GM12891 (cell line): ENCODE measurements around the gene GPD1L.

Source experiments
- POLR2A ChIP-seq: IDR thresholded peaks from 2 replicates; pipeline ENCODE4 v1.6.1; 2011; ENCODE audit warnings: low read depth, low read length, control low read depth
- POU2F2 ChIP-seq: IDR thresholded peaks from 2 replicates; pipeline ENCODE4 v1.6.1; 2011; ENCODE audit warnings: low read depth, mild to moderate bottlenecking, control low read depth, low read length, moderate library complexity
- SPI1 ChIP-seq: IDR thresholded peaks from 2 replicates; pipeline ENCODE4 v1.6.1; 2011; ENCODE audit warnings: low read depth, low read length, control low read depth
- TAF1 ChIP-seq: IDR thresholded peaks from 2 replicates; pipeline ENCODE4 v1.6.1; 2011; ENCODE audit warnings: low read depth, low read length, control low read depth

DNA sequence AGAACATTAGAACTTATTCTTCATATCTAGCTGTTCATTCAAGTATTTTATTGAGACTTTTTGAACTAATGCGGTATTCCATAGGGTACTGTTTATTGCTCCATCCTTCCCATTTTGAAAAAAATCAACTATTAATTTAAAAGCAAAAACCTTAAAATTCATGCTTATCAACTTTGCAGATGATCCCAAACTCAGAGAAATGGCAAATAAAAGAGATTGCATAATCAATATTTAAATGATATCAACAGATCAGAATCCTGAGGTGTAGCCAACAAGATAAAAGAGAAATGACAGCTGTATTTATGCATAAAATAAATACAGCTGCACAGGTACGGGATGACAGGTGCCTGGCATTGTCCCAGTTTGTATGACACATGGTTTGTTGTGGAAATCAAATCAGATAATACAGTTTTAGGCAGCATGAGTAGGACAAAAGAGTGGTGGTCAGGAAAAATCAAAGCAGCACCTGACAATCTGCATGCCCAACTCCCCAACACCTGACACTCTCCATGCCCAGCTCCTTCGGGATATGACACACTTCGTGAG is 89.6 kb downstream of the GPD1L start:
- TF ChIP-seq POU2F2 (no peak), TAF1 (no peak), POLR2A (no peak), SPI1 (no peak)
